ACC112 (cell line): ENCODE measurements around the gene PRR19.
"Not testable (repeated sequence)": the region's sequence is repeated elsewhere in the genome, so short reads cannot be mapped to it uniquely, and the experiment has no call there.

ENCODE experiments used
- H2AFZ ChIP-seq: fragments of 200-600 bp; sonication (generic); one replicate; pipeline ENCODE4 v1.6.0; 2017; ENCODE audit warnings: antibody characterized with exemption, low read length; ENCODE audit not compliant: unreplicated experiment
- H3K27ac ChIP-seq: fragments of 200-600 bp; sonication (generic); 2 replicates; pipeline ENCODE4 v1.5.1; 2014; ENCODE audit warnings: low read depth, mild to moderate bottlenecking, antibody characterized with exemption, low read length, moderate library complexity
- H3K27me3 ChIP-seq: fragments of 200-600 bp; sonication (generic); 2 replicates; pipeline ENCODE4 v1.6.1; 2014; ENCODE audit warnings: mild to moderate bottlenecking, antibody characterized with exemption, low read length, moderate library complexity, mixed read lengths; ENCODE audit not compliant: insufficient read depth
- H3K36me3 ChIP-seq: fragments of 200-600 bp; sonication (generic); 2 replicates; pipeline ENCODE4 v1.6.1; 2016; ENCODE audit warnings: mild to moderate bottlenecking, antibody characterized with exemption, low read length, moderate library complexity, mixed read lengths; ENCODE audit not compliant: insufficient read depth
- H3K4me1 ChIP-seq: fragments of 200-600 bp; sonication (generic); one replicate; pipeline ENCODE4 v1.6.1; 2016; ENCODE audit warnings: low read length, mixed read lengths; ENCODE audit not compliant: insufficient read depth, unreplicated experiment, control insufficient read depth
- H3K4me3 ChIP-seq: fragments of 200-600 bp; sonication (generic); 2 replicates; pipeline ENCODE4 v1.5.1; 2014; ENCODE audit warnings: mild to moderate bottlenecking, low read depth, low read length
- H3K79me2 ChIP-seq: fragments of 200-600 bp; sonication (generic); one replicate; pipeline ENCODE4 v1.6.0; 2016; ENCODE audit warnings: low read length; ENCODE audit not compliant: control insufficient read depth, unreplicated experiment, insufficient read depth

Gene PRR19

GRCh38 chr19:42328854-42329253 lies 26.9 kb downstream of the PRR19 start:
- no peak overlapping the region for H3K27ac ChIP-seq
- H2AFZ ChIP-seq: no peak overlapping the region
- H3K4me1 ChIP-seq: no peaks in the 10 kb centered on the region
- H3K4me3 ChIP-seq: no peak overlapping the region
- no peaks in the 10 kb centered on the region for H3K36me3 ChIP-seq
- H3K27me3 ChIP-seq: peaks cover 12% of the 10 kb centered on the region; the same call in 1 of the 2 replicates
- peaks cover 4% of the 10 kb centered on the region for H3K79me2 ChIP-seq

GRCh38 chr19:42330241-42330711 lies 28.3 kb downstream of the PRR19 start:
- no peak overlapping the region for H3K27ac ChIP-seq
- no peaks in the 10 kb centered on the region for H3K27me3 ChIP-seq
- H3K4me3 ChIP-seq: no peak overlapping the region
- no peak overlapping the region for H2AFZ ChIP-seq
- peaks cover 4% of the 10 kb centered on the region for H3K79me2 ChIP-seq
- H3K4me1 ChIP-seq: no peaks in the 10 kb centered on the region
- no peaks in the 10 kb centered on the region for H3K36me3 ChIP-seq

GRCh38 chr19:42331333-42331732 lies 29.4 kb downstream of the PRR19 start:
- not testable (repeated sequence) for H3K79me2 ChIP-seq, H3K4me1 ChIP-seq, H3K36me3 ChIP-seq, H3K27ac ChIP-seq, H2AFZ ChIP-seq, H3K4me3 ChIP-seq, H3K27me3 ChIP-seq

DNA sequence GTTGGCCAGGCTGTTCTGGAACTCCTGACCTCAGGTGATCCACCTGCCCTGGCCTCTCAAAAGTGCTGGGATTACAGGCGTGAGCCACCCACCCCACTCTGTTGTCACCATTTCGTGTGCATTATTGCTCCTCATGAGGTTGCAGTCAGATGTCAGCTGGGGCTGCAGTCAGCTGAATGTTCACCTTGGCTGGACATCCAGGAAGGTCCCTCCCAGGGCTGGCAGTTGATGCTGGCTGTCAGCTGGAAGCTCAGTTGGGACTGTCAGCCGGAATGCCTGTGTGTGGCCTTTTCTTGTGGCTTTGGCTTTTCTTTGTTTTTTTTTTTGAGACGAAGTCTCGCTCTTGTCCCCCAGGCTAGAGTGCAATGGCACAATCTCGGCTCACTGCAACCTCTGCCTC lies 30.1 kb downstream of the PRR19 start:
- Histone ChIP-seq H3K4me1 (no peaks in the 10 kb centered on the region), H3K36me3 (no peaks in the 10 kb centered on the region), H2AFZ (no peak overlapping the region), H3K27me3 (no peaks in the 10 kb centered on the region), H3K79me2 (no peaks in the 10 kb centered on the region), H3K4me3 (no peak overlapping the region), H3K27ac (no peak overlapping the region)

GRCh38 chr19:42333018-42333417 lies 31.1 kb downstream of the PRR19 start:
- H3K4me3 ChIP-seq: no peak overlapping the region
- no peaks in the 10 kb centered on the region for H3K36me3 ChIP-seq
- H3K27me3 ChIP-seq: no peaks in the 10 kb centered on the region
- H3K4me1 ChIP-seq: no peaks in the 10 kb centered on the region
- H2AFZ ChIP-seq: no peak overlapping the region
- H3K27ac ChIP-seq: no peak overlapping the region
- H3K79me2 ChIP-seq: no peaks in the 10 kb centered on the region

DNA sequence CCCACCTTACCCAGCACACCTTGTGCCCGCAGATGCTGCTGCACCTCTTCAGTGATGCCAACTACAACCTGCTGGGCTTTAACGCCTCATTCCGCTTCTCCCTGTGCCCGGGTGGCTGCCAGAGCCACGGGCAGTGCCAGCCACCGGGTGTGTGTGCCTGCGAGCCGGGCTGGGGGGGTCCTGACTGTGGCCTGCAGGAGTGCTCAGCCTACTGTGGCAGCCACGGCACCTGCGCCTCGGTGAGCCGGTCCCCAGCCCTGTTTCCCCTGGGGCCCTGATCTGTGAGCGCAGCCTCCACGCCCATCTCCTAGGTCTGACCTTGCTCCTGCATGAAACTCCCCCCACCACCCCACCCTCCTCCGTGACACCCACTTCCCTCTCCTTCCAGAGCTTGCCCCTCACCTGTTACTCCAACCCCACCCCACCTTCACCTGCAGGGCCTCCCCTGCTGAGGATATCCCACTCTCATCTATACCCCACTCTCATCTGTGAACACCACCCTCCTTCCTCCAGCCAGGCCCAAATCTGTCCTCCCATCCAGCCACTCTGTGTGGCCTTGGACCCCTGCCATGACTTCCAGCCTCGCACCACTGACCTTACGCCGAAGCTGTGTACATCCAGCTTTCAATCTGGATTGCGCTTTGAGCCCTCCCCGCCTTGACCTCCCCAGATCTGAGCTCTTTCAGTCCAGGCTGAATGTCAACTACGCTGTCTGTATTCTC lies 32.2 kb downstream of the PRR19 start:
- Histone ChIP-seq H3K27ac (no peak overlapping the region), H3K36me3 (no peaks in the 10 kb centered on the region), H3K4me3 (no peak overlapping the region), H3K4me1 (no peaks in the 10 kb centered on the region), H2AFZ (no peak overlapping the region), H3K79me2 (no peaks in the 10 kb centered on the region), H3K27me3 (no peaks in the 10 kb centered on the region)

DNA sequence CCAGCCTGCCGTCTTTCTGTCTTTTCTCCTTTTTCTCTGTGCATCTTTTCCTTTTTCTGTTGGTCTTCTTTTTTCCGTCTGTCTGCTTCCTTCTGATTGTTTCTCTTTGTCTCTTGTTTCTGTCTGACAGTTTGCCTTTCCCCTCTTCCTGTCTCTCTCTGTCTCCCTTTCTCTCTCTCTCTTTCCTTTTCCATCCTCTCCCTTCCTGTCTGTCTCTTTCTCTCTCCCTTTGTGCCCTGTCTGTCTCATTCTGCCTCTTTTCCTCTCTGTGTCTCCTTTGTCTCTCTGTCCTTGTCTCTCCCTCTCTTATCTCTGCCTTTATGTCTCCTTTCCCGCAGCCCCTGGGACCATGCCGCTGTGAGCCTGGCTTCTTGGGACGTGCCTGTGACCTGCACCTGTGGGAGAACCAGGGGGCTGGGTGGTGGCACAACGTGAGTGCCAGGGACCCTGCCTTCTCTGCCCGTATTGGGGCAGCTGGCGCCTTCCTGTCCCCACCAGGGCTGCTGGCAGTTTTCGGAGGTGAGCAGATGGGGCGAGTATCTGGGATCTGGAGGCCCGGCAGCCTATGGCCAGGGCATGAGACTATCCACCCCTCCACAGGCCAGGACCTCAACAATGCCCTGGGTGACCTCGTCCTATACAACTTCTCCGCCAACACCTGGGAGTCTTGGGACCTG lies 32.9 kb downstream of the PRR19 start:
- Histone ChIP-seq H3K4me1 (no peaks in the 10 kb centered on the region), H2AFZ (no peak overlapping the region), H3K36me3 (no peaks in the 10 kb centered on the region), H3K27ac (no peak overlapping the region), H3K79me2 (no peaks in the 10 kb centered on the region), H3K27me3 (no peaks in the 10 kb centered on the region), H3K4me3 (no peak overlapping the region)

GRCh38 chr19:42335374-42335936 lies 33.5 kb downstream of the PRR19 start:
- Histone ChIP-seq H3K4me3 (no peak overlapping the region), H2AFZ (no peak overlapping the region), H3K4me1 (no peaks in the 10 kb centered on the region), H3K36me3 (no peaks in the 10 kb centered on the region), H3K27me3 (no peaks in the 10 kb centered on the region), H3K27ac (no peak overlapping the region), H3K79me2 (no peaks in the 10 kb centered on the region)

DNA sequence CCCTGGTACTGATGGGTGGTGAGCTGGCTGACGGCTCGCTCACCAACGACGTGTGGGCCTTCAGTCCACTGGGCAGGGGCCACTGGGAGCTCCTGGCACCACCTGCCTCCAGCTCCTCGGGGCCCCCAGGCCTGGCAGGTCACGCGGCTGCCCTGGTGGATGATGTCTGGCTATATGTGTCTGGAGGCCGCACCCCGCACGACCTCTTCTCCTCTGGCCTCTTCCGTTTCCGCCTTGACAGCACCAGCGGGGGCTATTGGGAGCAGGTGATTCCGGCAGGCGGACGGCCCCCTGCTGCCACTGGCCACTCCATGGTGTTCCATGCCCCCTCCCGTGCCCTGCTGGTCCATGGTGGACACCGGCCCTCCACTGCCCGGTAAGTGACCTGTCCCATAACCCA lies 34.0 kb downstream of the PRR19 start:
- Histone ChIP-seq H3K27me3 (no peaks in the 10 kb centered on the region), H3K79me2 (no peaks in the 10 kb centered on the region), H3K4me1 (no peaks in the 10 kb centered on the region), H3K36me3 (no peaks in the 10 kb centered on the region), H2AFZ (no peak overlapping the region), H3K4me3 (no peak overlapping the region), H3K27ac (no peak overlapping the region)

- H3K27me3 ChIP-seq, H3K4me3 ChIP-seq, H3K4me1 ChIP-seq, H2AFZ ChIP-seq, H3K36me3 ChIP-seq, H3K79me2 ChIP-seq, H3K27ac ChIP-seq: not testable (repeated sequence)
These were observed 37.4 kb downstream of the PRR19 start for GRCh38 chr19:42339126-42339860.
